GM12878 (cell line): Measurements from ENCODE around the gene MPZL3. TPM values are rescaled to one million over a fixed set of nuclear protein-coding genes. Genes with fewer than 3 reads are reported as not detected.

Experiments used
- CHD1 ChIP-seq: IDR thresholded peaks from 2 replicates; pipeline ENCODE4 v1.6.1; 2012; ENCODE audit warnings: low read depth, low read length, improper control_type of control experiment
- FOXK2 ChIP-seq: fragments of 450-650 bp; IDR thresholded peaks from 2 replicates; pipeline ENCODE4 v1.6.1; 2017; ENCODE audit warnings: mild to moderate bottlenecking, moderate library complexity
- JUNB ChIP-seq: IDR thresholded peaks from 2 replicates; pipeline ENCODE4 v1.6.1; 2016; ENCODE audit warnings: antibody characterized with exemption, mild to moderate bottlenecking
- KDM1A ChIP-seq: fragments of 200-600 bp; sonication (generic); IDR thresholded peaks from 2 replicates; pipeline ENCODE4 v1.6.1; 2016; ENCODE audit warnings: borderline replicate concordance
- LARP7 ChIP-seq: fragments of 450-650 bp; IDR thresholded peaks from 2 replicates; pipeline ENCODE4 v1.6.1; 2017; ENCODE audit warnings: mild to moderate bottlenecking
- MEF2B ChIP-seq: fragments of 450-650 bp; IDR thresholded peaks from 2 replicates; pipeline ENCODE4 v1.6.1; 2018; ENCODE audit warnings: mild to moderate bottlenecking, moderate library complexity; ENCODE audit not compliant: partially characterized antibody, poor library complexity, severe bottlenecking
- NR2F1 ChIP-seq: fragments of 450-650 bp; conservative IDR thresholded peaks from 2 replicates; pipeline ENCODE4 v1.6.1; 2017; ENCODE audit warnings: mild to moderate bottlenecking
- SP1 ChIP-seq: IDR thresholded peaks from one replicate; pipeline ENCODE4 v1.6.1; 2011; ENCODE audit warnings: low read depth, low read length
- ZNF217 ChIP-seq: fragments of 450-650 bp; IDR thresholded peaks from 2 replicates; pipeline ENCODE4 v1.6.1; 2017; ENCODE audit warnings: antibody characterized with exemption, mild to moderate bottlenecking
- polyA plus RNA-seq, 11 experiments: library from polyadenylated mRNA; depleted of rRNA in 4 of 11; unstranded in 6 of 11; stranded (reverse) in 5 of 11; fragments of >200 nt; fragmentation: Nextera tagmentation in 4 of 11; fragmentation: Illumina TruSeq in 1 of 11; extraction: Ambion mirVana in 4 of 11; extraction: Trizol in 1 of 11; gene quantifications; 1 replicate in 1 of 11; 2 replicates in 10 of 11; pipeline versions ENCODE4 v1.2.1 to v1.2.3, GENCODE V29; 2011 to 2016; ENCODE audit warnings: inconsistent platforms in 2 of 11, missing spikeins in 2 of 11, low read depth in 1 of 11
- total RNA-seq, 4 experiments: library from RNA; depleted of rRNA in 3 of 4; stranded (reverse); fragments of >200 nt in 3 of 4; fragmentation: Illumina TruSeq in 1 of 4; extraction: Trizol in 1 of 4; gene quantifications; 2 replicates each; pipeline versions ENCODE4 v1.2.1 to v1.2.3, GENCODE V29; 2013 to 2021
- TF ChIP-seq, protein P1 (sequence below): fragments of 450-650 bp; formaldehyde crosslinking; IDR thresholded peaks from 2 replicates; pipeline ENCODE4 v1.5.0; 2022; ENCODE audit warnings: mild to moderate bottlenecking, missing genetic modification characterization
- TF ChIP-seq, protein P2 (sequence below): IDR thresholded peaks from 2 replicates; pipeline ENCODE4 v1.6.1; 2012; ENCODE audit warnings: improper control_type of control experiment, low read depth, low read length; ENCODE audit not compliant: insufficient replicate concordance
- TF ChIP-seq, protein P3 (sequence below): IDR thresholded peaks from 2 replicates; pipeline ENCODE4 v1.6.1; 2012; ENCODE audit warnings: low read depth, low read length, improper control_type of control experiment
- TF ChIP-seq, protein P4 (sequence below): IDR thresholded peaks from 2 replicates; pipeline ENCODE4 v1.6.1; 2012; ENCODE audit warnings: low read depth, low read length, improper control_type of control experiment

Gene MPZL3
- total and polyA plus RNA-seq, 10 of the 15 experiments (the other 5 are each of a cell fraction or from before 2014, with no cell fraction given): 2.1 to 7.5 (median 6.2) TPM

DNA sequence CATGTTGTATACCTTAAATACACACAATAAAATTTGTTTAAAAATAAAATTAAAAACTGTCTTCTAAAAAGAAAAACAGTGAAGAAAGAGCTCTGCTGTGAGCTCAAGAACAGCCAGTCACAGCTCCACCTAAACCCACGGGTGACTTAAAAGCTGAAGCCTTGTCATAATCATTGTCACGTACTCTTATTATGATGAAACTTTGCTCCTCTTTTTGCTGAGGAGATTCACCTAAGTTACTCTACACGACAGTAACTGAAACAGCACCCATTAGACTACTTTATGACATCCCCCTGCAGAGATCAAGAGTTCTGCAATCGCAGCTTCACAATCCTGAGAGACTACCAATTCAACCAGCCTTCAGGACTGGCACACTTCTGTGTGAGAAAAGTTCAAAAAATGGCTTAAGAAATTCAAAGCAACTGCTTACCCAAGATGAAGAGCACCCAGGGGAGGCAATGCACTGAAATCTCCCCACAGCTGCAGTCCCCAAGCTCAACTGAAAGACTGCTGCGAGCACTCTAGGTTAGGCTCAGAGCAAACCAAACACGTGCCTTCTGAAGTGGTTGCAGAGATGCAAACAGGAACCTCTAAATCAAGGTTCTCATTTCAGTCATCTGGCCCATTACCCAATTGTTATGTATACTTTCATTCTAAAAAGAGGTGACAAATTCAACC lies 27.5 kb downstream of the MPZL3 start, which contains the start of gene JAML (continued):
- TF ChIP-seq, protein P1, sequence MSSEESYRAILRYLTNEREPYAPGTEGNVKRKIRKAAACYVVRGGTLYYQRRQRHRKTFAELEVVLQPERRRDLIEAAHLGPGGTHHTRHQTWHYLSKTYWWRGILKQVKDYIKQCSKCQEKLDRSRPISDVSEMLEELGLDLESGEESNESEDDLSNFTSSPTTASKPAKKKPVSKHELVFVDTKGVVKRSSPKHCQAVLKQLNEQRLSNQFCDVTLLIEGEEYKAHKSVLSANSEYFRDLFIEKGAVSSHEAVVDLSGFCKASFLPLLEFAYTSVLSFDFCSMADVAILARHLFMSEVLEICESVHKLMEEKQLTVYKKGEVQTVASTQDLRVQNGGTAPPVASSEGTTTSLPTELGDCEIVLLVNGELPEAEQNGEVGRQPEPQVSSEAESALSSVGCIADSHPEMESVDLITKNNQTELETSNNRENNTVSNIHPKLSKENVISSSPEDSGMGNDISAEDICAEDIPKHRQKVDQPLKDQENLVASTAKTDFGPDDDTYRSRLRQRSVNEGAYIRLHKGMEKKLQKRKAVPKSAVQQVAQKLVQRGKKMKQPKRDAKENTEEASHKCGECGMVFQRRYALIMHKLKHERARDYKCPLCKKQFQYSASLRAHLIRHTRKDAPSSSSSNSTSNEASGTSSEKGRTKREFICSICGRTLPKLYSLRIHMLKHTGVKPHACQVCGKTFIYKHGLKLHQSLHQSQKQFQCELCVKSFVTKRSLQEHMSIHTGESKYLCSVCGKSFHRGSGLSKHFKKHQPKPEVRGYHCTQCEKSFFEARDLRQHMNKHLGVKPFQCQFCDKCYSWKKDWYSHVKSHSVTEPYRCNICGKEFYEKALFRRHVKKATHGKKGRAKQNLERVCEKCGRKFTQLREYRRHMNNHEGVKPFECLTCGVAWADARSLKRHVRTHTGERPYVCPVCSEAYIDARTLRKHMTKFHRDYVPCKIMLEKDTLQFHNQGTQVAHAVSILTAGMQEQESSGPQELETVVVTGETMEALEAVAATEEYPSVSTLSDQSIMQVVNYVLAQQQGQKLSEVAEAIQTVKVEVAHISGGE: no peak
- TF ChIP-seq NR2F1 (no peak), MEF2B (peak; percentile 74), SP1 (no peak), LARP7 (no peak), JUNB (peak; percentile 45; the same call in 1 of the 2 replicates), CHD1 (no peak), ZNF217 (no peak), FOXK2 (no peak), KDM1A (no peak)
- TF ChIP-seq, protein P2, sequence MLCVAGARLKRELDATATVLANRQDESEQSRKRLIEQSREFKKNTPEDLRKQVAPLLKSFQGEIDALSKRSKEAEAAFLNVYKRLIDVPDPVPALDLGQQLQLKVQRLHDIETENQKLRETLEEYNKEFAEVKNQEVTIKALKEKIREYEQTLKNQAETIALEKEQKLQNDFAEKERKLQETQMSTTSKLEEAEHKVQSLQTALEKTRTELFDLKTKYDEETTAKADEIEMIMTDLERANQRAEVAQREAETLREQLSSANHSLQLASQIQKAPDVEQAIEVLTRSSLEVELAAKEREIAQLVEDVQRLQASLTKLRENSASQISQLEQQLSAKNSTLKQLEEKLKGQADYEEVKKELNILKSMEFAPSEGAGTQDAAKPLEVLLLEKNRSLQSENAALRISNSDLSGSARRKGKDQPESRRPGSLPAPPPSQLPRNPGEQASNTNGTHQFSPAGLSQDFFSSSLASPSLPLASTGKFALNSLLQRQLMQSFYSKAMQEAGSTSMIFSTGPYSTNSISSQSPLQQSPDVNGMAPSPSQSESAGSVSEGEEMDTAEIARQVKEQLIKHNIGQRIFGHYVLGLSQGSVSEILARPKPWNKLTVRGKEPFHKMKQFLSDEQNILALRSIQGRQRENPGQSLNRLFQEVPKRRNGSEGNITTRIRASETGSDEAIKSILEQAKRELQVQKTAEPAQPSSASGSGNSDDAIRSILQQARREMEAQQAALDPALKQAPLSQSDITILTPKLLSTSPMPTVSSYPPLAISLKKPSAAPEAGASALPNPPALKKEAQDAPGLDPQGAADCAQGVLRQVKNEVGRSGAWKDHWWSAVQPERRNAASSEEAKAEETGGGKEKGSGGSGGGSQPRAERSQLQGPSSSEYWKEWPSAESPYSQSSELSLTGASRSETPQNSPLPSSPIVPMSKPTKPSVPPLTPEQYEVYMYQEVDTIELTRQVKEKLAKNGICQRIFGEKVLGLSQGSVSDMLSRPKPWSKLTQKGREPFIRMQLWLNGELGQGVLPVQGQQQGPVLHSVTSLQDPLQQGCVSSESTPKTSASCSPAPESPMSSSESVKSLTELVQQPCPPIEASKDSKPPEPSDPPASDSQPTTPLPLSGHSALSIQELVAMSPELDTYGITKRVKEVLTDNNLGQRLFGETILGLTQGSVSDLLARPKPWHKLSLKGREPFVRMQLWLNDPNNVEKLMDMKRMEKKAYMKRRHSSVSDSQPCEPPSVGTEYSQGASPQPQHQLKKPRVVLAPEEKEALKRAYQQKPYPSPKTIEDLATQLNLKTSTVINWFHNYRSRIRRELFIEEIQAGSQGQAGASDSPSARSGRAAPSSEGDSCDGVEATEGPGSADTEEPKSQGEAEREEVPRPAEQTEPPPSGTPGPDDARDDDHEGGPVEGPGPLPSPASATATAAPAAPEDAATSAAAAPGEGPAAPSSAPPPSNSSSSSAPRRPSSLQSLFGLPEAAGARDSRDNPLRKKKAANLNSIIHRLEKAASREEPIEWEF: no peak
- TF ChIP-seq, protein P3, sequence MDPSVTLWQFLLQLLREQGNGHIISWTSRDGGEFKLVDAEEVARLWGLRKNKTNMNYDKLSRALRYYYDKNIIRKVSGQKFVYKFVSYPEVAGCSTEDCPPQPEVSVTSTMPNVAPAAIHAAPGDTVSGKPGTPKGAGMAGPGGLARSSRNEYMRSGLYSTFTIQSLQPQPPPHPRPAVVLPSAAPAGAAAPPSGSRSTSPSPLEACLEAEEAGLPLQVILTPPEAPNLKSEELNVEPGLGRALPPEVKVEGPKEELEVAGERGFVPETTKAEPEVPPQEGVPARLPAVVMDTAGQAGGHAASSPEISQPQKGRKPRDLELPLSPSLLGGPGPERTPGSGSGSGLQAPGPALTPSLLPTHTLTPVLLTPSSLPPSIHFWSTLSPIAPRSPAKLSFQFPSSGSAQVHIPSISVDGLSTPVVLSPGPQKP: no peak
- TF ChIP-seq, protein P4, sequence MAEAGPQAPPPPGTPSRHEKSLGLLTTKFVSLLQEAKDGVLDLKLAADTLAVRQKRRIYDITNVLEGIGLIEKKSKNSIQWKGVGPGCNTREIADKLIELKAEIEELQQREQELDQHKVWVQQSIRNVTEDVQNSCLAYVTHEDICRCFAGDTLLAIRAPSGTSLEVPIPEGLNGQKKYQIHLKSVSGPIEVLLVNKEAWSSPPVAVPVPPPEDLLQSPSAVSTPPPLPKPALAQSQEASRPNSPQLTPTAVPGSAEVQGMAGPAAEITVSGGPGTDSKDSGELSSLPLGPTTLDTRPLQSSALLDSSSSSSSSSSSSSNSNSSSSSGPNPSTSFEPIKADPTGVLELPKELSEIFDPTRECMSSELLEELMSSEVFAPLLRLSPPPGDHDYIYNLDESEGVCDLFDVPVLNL: no peak
- TF ChIP-seq, all 136 proteins: peak for 21
